SK-N-MC (cell line): ENCODE measurements around the gene PREX1.

Experiments
- DNase-seq: peaks from one replicate; pipeline ENCODE4 v3.0.0-alpha.2; 2011; ENCODE audit warnings: low read depth, low spot score
- H3K27ac ChIP-seq: fragments of 200-600 bp; sonication (generic); 2 replicates; pipeline ENCODE4 v1.5.1; 2016; ENCODE audit warnings: mixed run types
- H3K36me3 ChIP-seq: fragments of 200-600 bp; sonication (generic); 2 replicates; pipeline ENCODE4 v1.6.1; 2017; ENCODE audit warnings: antibody characterized with exemption, low read length, mixed read lengths; ENCODE audit not compliant: insufficient read depth
- H3K4me3 ChIP-seq: fragments of 200-600 bp; sonication (generic); 2 replicates; pipeline ENCODE4 v1.5.1; 2016
- H3K9ac ChIP-seq: fragments of 200-600 bp; sonication (generic); 2 replicates; pipeline ENCODE4 v1.8.0; 2017; ENCODE audit warnings: mixed run types, mixed read lengths; ENCODE audit not compliant: insufficient read length
- H3K9me3 ChIP-seq: fragments of 200-600 bp; sonication (generic); 2 replicates; pipeline ENCODE4 v1.6.1; 2017; ENCODE audit warnings: low read depth, mild to moderate bottlenecking, antibody characterized with exemption, low read length, moderate library complexity, mixed read lengths
- EZH2 ChIP-seq: fragments of 200-600 bp; sonication (generic); IDR thresholded peaks from one replicate; pipeline ENCODE4 v1.6.1; 2017; ENCODE audit warnings: antibody characterized with exemption
- FOXP2 ChIP-seq: optimal IDR thresholded peaks from 2 replicates; pipeline ENCODE3; 2011; ENCODE audit warnings: mild to moderate bottlenecking, moderate library complexity; ENCODE audit not compliant: insufficient read depth; ENCODE audit errors: extremely low read length, control extremely low read depth
- POLR2AphosphoS5 ChIP-seq: IDR thresholded peaks from 2 replicates; pipeline ENCODE4 v1.6.1; 2012; ENCODE audit warnings: mild to moderate bottlenecking, low read depth, low read length, borderline replicate concordance

PREX1 gene

GRCh38 chr20:48634641-48635040, 193.2 kb downstream of the PREX1 start:
- H3K4me3 ChIP-seq, result no peak overlapping the region
- H3K9me3 ChIP-seq, result no peaks in the 10 kb centered on the region
- peaks cover 77% of the 10 kb centered on the region for H3K36me3 ChIP-seq
- H3K9ac ChIP-seq, result no peak overlapping the region
- DNase-seq, result no peak
- TF ChIP-seq FOXP2 (no peak), EZH2 (no peak), POLR2AphosphoS5 (no peak)
- H3K27ac ChIP-seq, result 0 out of 2 replicates have a peak overlapping the region, but pooled peaks have one; percentile 19

DNA sequence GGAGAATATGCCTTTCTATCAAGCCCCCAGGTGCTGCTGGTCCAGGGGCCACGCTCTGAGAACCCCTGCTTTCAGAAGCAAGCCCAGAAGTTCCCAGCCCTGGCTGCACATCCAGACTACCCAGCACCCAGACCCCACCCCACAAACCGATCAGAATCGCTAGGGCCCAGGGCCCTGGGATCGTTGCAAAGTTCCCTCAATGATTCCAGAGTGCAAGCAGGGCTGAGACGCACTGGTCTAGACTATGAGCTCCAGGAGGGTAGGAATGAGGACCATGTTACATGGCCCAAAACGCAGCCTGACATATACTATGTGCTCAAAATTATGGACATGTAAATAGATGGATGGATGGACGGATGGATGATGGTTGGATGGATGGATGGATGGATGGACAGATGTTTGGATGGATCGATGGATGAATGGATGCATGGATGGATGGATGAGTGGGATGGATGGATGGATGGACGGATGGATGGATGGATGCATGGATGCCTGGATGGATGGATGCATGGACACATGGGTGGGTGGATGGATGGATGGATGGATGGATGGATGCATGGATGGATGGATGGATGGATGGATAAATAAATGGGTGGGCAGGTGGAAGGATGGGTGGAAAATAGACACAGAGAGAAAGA, 194.1 kb downstream of the PREX1 start:
- Histone ChIP-seq H3K4me3 (no peak overlapping the region; the same call in 1 of the 2 replicates), H3K27ac (no peak overlapping the region), H3K36me3 (peaks cover 76% of the 10 kb centered on the region), H3K9ac (no peak overlapping the region), H3K9me3 (no peaks in the 10 kb centered on the region)
- TF ChIP-seq FOXP2, result no peak
- TF ChIP-seq EZH2, result no peak
- TF ChIP-seq POLR2AphosphoS5, result no peak
- no peak for DNase-seq

- TF ChIP-seq EZH2 (no peak), FOXP2 (no peak), POLR2AphosphoS5 (no peak)
- H3K9ac ChIP-seq, result no peak overlapping the region
- no peak overlapping the region for H3K4me3 ChIP-seq
- no peak for DNase-seq
- H3K36me3 ChIP-seq, result peaks cover 76% of the 10 kb centered on the region
- peak overlapping the region; percentile 49; the same call in 1 of the 2 replicates for H3K27ac ChIP-seq
- no peaks in the 10 kb centered on the region for H3K9me3 ChIP-seq
These were observed 194.8 kb downstream of the PREX1 start for GRCh38 chr20:48632825-48633619.

- Histone ChIP-seq H3K9me3 (no peaks in the 10 kb centered on the region), H3K27ac (no peak overlapping the region), H3K9ac (no peak overlapping the region), H3K4me3 (no peak overlapping the region), H3K36me3 (peaks cover 75% of the 10 kb centered on the region)
- DNase-seq, result no peak
- TF ChIP-seq POLR2AphosphoS5, result no peak
- TF ChIP-seq FOXP2, result no peak
- no peak for TF ChIP-seq EZH2
These were observed 195.6 kb downstream of the PREX1 start for GRCh38 chr20:48632017-48632824.

DNA sequence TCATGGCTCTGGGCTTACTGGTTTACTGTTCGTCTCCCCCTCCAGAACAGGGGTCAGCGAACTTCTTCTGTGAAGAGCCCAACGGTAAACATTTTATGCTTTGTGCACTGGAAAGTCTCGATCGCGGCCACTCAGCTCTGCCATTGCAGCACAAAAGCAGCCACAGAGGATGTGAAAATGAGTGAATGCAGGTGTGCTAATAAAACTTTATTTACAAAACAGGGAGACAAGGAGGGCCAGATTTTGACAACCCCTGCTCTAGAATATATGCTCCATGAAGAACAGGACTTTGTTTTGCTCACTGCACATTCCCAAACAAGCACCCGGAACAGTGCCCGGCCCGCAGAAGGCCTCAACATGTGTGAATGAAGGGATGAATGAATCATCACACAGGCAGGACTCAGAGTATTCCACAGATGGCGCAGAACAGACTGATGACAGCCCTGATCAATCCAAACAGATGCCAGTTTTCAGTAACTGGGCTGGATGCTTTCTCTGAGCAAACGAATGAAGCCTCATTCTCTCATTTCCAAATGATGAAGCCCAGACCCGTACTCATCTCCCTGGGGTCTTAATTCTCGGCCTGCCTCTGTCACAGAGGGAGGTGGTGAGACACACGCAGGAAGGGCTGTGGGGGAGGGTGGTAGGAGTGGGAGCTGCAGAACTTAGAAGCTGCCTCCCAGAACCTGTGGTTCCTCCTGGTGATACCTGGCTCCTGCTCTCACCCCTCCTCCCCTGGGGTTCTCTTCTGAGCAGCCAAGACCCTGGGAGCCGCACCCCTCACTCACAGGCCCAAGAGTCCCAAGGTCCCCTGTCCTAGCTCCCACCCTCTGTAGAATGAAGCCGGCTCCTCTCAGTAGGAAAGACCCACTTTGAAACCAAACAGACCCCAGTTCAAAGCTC, 196.4 kb downstream of the PREX1 start:
- H3K27ac ChIP-seq, result no peak overlapping the region
- no peak overlapping the region for H3K4me3 ChIP-seq
- no peak for TF ChIP-seq EZH2
- TF ChIP-seq POLR2AphosphoS5, result no peak
- no peak for TF ChIP-seq FOXP2
- no peak overlapping the region for H3K9ac ChIP-seq
- DNase-seq, result no peak
- H3K9me3 ChIP-seq, result no peaks in the 10 kb centered on the region
- H3K36me3 ChIP-seq, result peaks cover 70% of the 10 kb centered on the region

GRCh38 chr20:48630342-48631075, 197.3 kb downstream of the PREX1 start:
- H3K9ac ChIP-seq, result no peak overlapping the region
- TF ChIP-seq POLR2AphosphoS5 (no peak), FOXP2 (no peak), EZH2 (no peak)
- H3K4me3 ChIP-seq, result no peak overlapping the region
- H3K9me3 ChIP-seq, result no peaks in the 10 kb centered on the region
- H3K36me3 ChIP-seq, result peaks cover 72% of the 10 kb centered on the region
- no peak overlapping the region for H3K27ac ChIP-seq
- no peak for DNase-seq

GRCh38 chr20:48629960-48630315, 197.9 kb downstream of the PREX1 start:
- H3K27ac ChIP-seq, result no peak overlapping the region
- TF ChIP-seq EZH2, result no peak
- no peak for TF ChIP-seq FOXP2
- no peak for TF ChIP-seq POLR2AphosphoS5
- no peak overlapping the region for H3K4me3 ChIP-seq
- DNase-seq, result no peak
- H3K9ac ChIP-seq, result no peak overlapping the region
- H3K9me3 ChIP-seq, result no peaks in the 10 kb centered on the region
- H3K36me3 ChIP-seq, result peaks cover 77% of the 10 kb centered on the region
